Psoas muscle (tissue), 8 donors: ENCODE data around the gene MARCHF3. TPM values are rescaled to one million over a fixed set of nuclear protein-coding genes. Genes with fewer than 3 reads are reported as not detected.

ENCODE experiments used
- ATAC-seq, 4 donors: fragments of 200-7000 bp; cut with Tn5 transposase; one replicate each; pipeline ENCODE4 v1.9.1; 2020; ENCODE audit warnings: moderate library complexity in 3 of 4, mild to moderate bottlenecking in 2 of 4
- DNase-seq, 2 donors: peaks; one replicate each; pipeline ENCODE4 v3.0.0-alpha.2; 2020
- H3K27ac ChIP-seq: fragments of 200-600 bp; one replicate; pipeline ENCODE4 v1.8.0; 2022
- H3K27me3 ChIP-seq, 3 donors: fragments of 200-600 bp in 1 of 3; one replicate each; pipeline versions ENCODE4 v1.6.1 to v1.8.0; 2013 to 2022; ENCODE audit warnings: low read length in 2 of 3, mild to moderate bottlenecking in 2 of 3, moderate library complexity in 1 of 3; ENCODE audit not compliant: insufficient read depth in 3 of 3
- H3K36me3 ChIP-seq, 2 donors: fragments of 200-600 bp in 1 of 2; one replicate each; pipeline versions ENCODE4 v1.6.1 to v1.8.0; 2013 to 2022; ENCODE audit warnings: low read depth in 1 of 2, mild to moderate bottlenecking in 1 of 2, moderate library complexity in 1 of 2; ENCODE audit not compliant: insufficient read depth in 1 of 2
- H3K4me1 ChIP-seq: fragments of 200-600 bp; one replicate; pipeline ENCODE4 v1.8.0; 2022
- H3K4me3 ChIP-seq: fragments of 200-600 bp; one replicate; pipeline ENCODE4 v1.8.0; 2022; ENCODE audit warnings: mild to moderate bottlenecking
- H3K9me3 ChIP-seq: fragments of 200-600 bp; one replicate; pipeline ENCODE4 v1.8.0; 2022
- CTCF ChIP-seq: fragments of 200-600 bp; IDR thresholded peaks from one replicate; pipeline ENCODE4 v1.8.0; 2022; ENCODE audit warnings: antibody characterized with exemption
- WGBS, 3 donors: extraction: QIAGEN DNeasy Blood & Tissue Kit; methylation state at CpG; one replicate each; pipeline versions ENCODE4 v1.1.6 to v1.1.7; 2013; 5-methylcytosine and 5-hydroxymethylcytosine counted together
- intact Hi-C, 2 donors: fragments of 100-400 bp; cut with DNase I; formaldehyde crosslinking; loops; one replicate each; pipeline versions ENCODE4 v1.11.0 to v1.14.2; 2022
- polyA plus RNA-seq, 3 donors: library from polyadenylated mRNA; stranded (reverse); fragments of 200-250 nt; gene quantifications; one replicate each; pipeline ENCODE4 v1.2.3, GENCODE V29; 2013
- total RNA-seq, 4 donors: library from RNA; stranded (reverse); fragmentation: NEBNext Ultra II Directional in 2 of 4; extraction: Animal tissue kit (Norgen Biotek cat#: 25700) in 2 of 4; gene quantifications; one replicate each; pipeline versions ENCODE4 v1.2.1 to v1.2.4, GENCODE V29; 2021 to 2023
- donor health status: healthy with polysubstance abuse.
- donor health status: DM: no; HTN: no; CAD: no; lungs with moderate emphysema.
- donor health status: Bipolar disorder and iron deficiency.
- donor health status: healthy.
- donor health status: DM: yes; HTN: yes; CAD: no.
- donor health status: DM: no; HTN: no; CAD: no.
- donor health status: DM: no; HTN: no; CAD: no.
- donor health status: DM: yes; HTN: yes; CAD: no.

The MARCHF3 gene
- total and polyA plus RNA-seq, 7 donors = 6.0 to 22.0 (median 12.0) TPM

GRCh38 chr5:126931963-126932660 lies 98.2 kb downstream of the MARCHF3 start:
- Histone ChIP-seq H3K36me3 (no peaks in the 10 kb centered on the region), H3K9me3 (no peaks in the 10 kb centered on the region), H3K27ac (no peak overlapping the region), H3K4me3 (no peak overlapping the region), H3K27me3 (no peaks in the 10 kb centered on the region), H3K4me1 (no peaks in the 10 kb centered on the region)
- intact Hi-C loops = no loop called here
- no peak for TF ChIP-seq CTCF
- 88 to 92% (median 90%) methylated on average over 3 of the region's 3 CpGs for WGBS, 3 donors
- DNase-seq = no peak
- ATAC-seq = no peak

- Histone ChIP-seq H3K36me3 (no peaks in the 10 kb centered on the region), H3K9me3 (no peaks in the 10 kb centered on the region), H3K27ac (no peak overlapping the region), H3K4me1 (no peaks in the 10 kb centered on the region), H3K4me3 (no peak overlapping the region), H3K27me3 (no peaks in the 10 kb centered on the region)
- 40 to 64% (median 50%) methylated on average over 3 of the region's 3 CpGs for WGBS, 3 donors
- ATAC-seq = no peak
- DNase-seq = no peak
- intact Hi-C loops = no loop called here
- no peak for TF ChIP-seq CTCF
Measured at GRCh38 chr5:126928041-126928440, 102.3 kb downstream of the MARCHF3 start.

- Histone ChIP-seq H3K27ac (no peak overlapping the region), H3K9me3 (no peaks in the 10 kb centered on the region), H3K4me1 (no peaks in the 10 kb centered on the region), H3K36me3 (no peaks in the 10 kb centered on the region), H3K4me3 (no peak overlapping the region), H3K27me3 (no peaks in the 10 kb centered on the region)
- no peak for TF ChIP-seq CTCF
- ATAC-seq = no peak
- WGBS, 3 donors = 26 to 55% (median 29%) methylated on average over 1 of the region's 1 CpG
- no peak for DNase-seq
- intact Hi-C loops = no loop called here
Measured at GRCh38 chr5:126927429-126927828, 102.9 kb downstream of the MARCHF3 start.

GRCh38 chr5:126926187-126926586 lies 104.2 kb downstream of the MARCHF3 start:
- Histone ChIP-seq H3K27ac (no peak overlapping the region), H3K4me1 (no peaks in the 10 kb centered on the region), H3K9me3 (no peaks in the 10 kb centered on the region), H3K27me3 (no peaks in the 10 kb centered on the region), H3K36me3 (no peaks in the 10 kb centered on the region), H3K4me3 (no peak overlapping the region)
- intact Hi-C loops = no loop called here
- WGBS, 3 donors = 46 to 68% (median 60%) methylated on average over 2 of the region's 2 CpGs
- DNase-seq = no peak
- no peak for TF ChIP-seq CTCF
- ATAC-seq = no peak

- H3K27ac ChIP-seq = no peak overlapping the region
- no peaks in the 10 kb centered on the region for H3K27me3 ChIP-seq
- H3K9me3 ChIP-seq = no peaks in the 10 kb centered on the region
- DNase-seq (no peak), ATAC-seq (no peak)
- 47 to 72% (median 57%) methylated on average over 3 of the region's 3 CpGs for WGBS, 3 donors
- TF ChIP-seq CTCF = no peak
- no peak overlapping the region for H3K4me3 ChIP-seq
- peaks cover 3% of the 10 kb centered on the region for H3K4me1 ChIP-seq
- H3K36me3 ChIP-seq = no peaks in the 10 kb centered on the region
- intact Hi-C loops = no loop called here
Measured at GRCh38 chr5:126925482-126925881, 104.9 kb downstream of the MARCHF3 start.
